HG02981 (cell line): Measurements from ENCODE around the gene CRABP1.

Experiments used
- ATAC-seq: cut with Tn5 transposase; IDR thresholded peaks from one replicate; pipeline ENCODE4 v1.9.1; 2021; ENCODE audit warnings: mild to moderate bottlenecking, moderate library complexity; ENCODE audit not compliant: unreplicated experiment

The CRABP1 gene

GRCh38 chr15:78340231-78341056 lies at the start of gene CRABP1:
Gene CRABP1, plus strand, starts transcription at chr15:78340353. Its CDS starts 76 bp downstream, at chr15:78340429.
- no peak for ATAC-seq

- no peak for ATAC-seq
These were observed 49.1 kb upstream of the CRABP1 start for GRCh38 chr15:78291052-78291451.

- no peak for ATAC-seq
These were observed 48.5 kb upstream of the CRABP1 start for GRCh38 chr15:78291698-78292097.

- no peak for ATAC-seq
These were observed 47.9 kb upstream of the CRABP1 start for GRCh38 chr15:78292219-78292618.

GRCh38 chr15:78299101-78299930 lies 40.8 kb upstream of the CRABP1 start, which contains the start of gene SKIC8:
Gene SKIC8, minus strand, starts transcription at chr15:78299609. Its CDS starts 3,923 bp downstream, at chr15:78295686.
- peak; percentile 79 for ATAC-seq

GRCh38 chr15:78301326-78301725 lies 38.8 kb upstream of the CRABP1 start:
- no peak for ATAC-seq

GRCh38 chr15:78301828-78302227 lies 38.3 kb upstream of the CRABP1 start:
- ATAC-seq = no peak

- no peak for ATAC-seq
These were observed 37.4 kb upstream of the CRABP1 start for GRCh38 chr15:78302579-78303312.

GRCh38 chr15:78304216-78305066 lies 35.7 kb upstream of the CRABP1 start:
- ATAC-seq = no peak

GRCh38 chr15:78306176-78306774 lies 33.9 kb upstream of the CRABP1 start:
- ATAC-seq = no peak

- ATAC-seq = no peak
These were observed 32.2 kb upstream of the CRABP1 start for GRCh38 chr15:78307976-78308375.

- no peak for ATAC-seq
These were observed 31.6 kb upstream of the CRABP1 start for GRCh38 chr15:78308422-78309032.

GRCh38 chr15:78311292-78311691 lies 28.9 kb upstream of the CRABP1 start:
- no peak for ATAC-seq

GRCh38 chr15:78312536-78312935 lies 27.6 kb upstream of the CRABP1 start:
- no peak for ATAC-seq

- ATAC-seq = no peak
These were observed 27.2 kb upstream of the CRABP1 start for GRCh38 chr15:78312957-78313356.

- no peak for ATAC-seq
These were observed 26.8 kb upstream of the CRABP1 start for GRCh38 chr15:78313383-78313782.

GRCh38 chr15:78314181-78314581 lies 26.0 kb upstream of the CRABP1 start:
- ATAC-seq = no peak

GRCh38 chr15:78315686-78316282 lies 24.4 kb upstream of the CRABP1 start:
- no peak for ATAC-seq
